Effector memory CD4-positive, alpha-beta T cell (primary cell): ENCODE results near the gene PTPRD.
"Not testable (repeated sequence)": the region's sequence is repeated elsewhere in the genome, so short reads cannot be mapped to it uniquely, and the experiment has no call there.

Experiments
- DNase-seq, 3 donors: peaks; one replicate each; pipeline ENCODE4 v3.0.0-alpha.2; 2020
- H3K27ac ChIP-seq: 2 replicates; pipeline ENCODE4 v1.7.0; 2013; ENCODE audit warnings: mild to moderate bottlenecking, low read length, moderate library complexity; ENCODE audit not compliant: insufficient read depth, poor library complexity, severe bottlenecking
- H3K27me3 ChIP-seq: replicated peaks from 2 replicates; pipeline ENCODE4 v1.7.0; 2013; ENCODE audit warnings: mild to moderate bottlenecking, low read length; ENCODE audit not compliant: insufficient read depth, control insufficient read depth, poor library complexity, severe bottlenecking
- H3K36me3 ChIP-seq: 2 replicates; pipeline ENCODE4 v1.7.0; 2013; ENCODE audit warnings: mild to moderate bottlenecking, low read length, moderate library complexity; ENCODE audit not compliant: control insufficient read depth, insufficient read depth
- H3K4me1 ChIP-seq: 2 replicates; pipeline ENCODE4 v1.7.0; 2013; ENCODE audit warnings: low read length, mild to moderate bottlenecking; ENCODE audit not compliant: control insufficient read depth, insufficient read depth, poor library complexity, severe bottlenecking
- H3K4me3 ChIP-seq: 2 replicates; pipeline ENCODE4 v1.7.0; 2013; ENCODE audit warnings: low read length, low read depth, mild to moderate bottlenecking; ENCODE audit not compliant: insufficient read depth, poor library complexity, severe bottlenecking
- H3K9me3 ChIP-seq: 2 replicates; pipeline ENCODE4 v1.7.0; 2013; ENCODE audit warnings: mild to moderate bottlenecking, low read length, moderate library complexity; ENCODE audit not compliant: control insufficient read depth

Gene PTPRD

DNA sequence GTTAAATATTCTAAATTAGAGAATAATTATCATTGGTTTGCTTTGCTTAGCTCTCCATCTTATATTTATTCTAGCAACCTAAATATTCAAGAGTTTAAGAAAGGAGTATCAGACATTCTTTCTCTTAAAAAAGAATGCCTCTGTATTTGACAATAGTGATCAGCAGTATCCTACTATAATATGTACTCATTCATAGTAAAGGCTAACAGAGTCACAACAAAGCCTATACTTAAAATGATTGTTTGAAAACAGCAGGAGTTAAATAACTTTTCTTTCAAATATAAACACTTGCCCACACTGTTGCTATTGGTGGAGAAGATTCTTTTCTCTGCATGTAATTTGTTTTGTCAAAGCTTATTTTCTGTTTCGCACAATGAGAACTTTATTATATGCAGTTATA, 178.4 kb downstream of the PTPRD start:
- Histone ChIP-seq H3K9me3 (no peaks in the 10 kb centered on the region), H3K4me3 (no peak overlapping the region), H3K27me3 (no peaks in the 10 kb centered on the region), H3K27ac (no peak overlapping the region), H3K36me3 (no peaks in the 10 kb centered on the region), H3K4me1 (no peaks in the 10 kb centered on the region)
- no peak for DNase-seq

DNA sequence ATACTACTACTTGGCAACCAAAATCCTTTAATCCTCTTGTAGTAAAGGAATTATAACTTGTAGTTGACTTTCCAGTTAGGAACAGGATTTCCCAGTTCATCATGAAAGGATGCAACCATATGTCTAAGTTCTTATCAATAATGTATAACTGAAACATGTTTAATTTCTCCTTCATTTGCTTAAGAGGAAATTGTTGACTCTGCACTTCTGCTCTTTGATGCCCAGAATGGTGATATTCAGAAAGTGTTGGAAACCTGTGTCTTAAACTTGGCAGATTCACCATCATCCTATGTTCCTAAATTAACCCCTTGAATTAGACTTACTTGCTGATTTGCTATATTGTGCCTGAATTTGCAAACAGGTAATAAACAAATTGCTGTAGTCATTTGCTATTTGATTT, 201.5 kb downstream of the PTPRD start:
- no peak for DNase-seq

DNA sequence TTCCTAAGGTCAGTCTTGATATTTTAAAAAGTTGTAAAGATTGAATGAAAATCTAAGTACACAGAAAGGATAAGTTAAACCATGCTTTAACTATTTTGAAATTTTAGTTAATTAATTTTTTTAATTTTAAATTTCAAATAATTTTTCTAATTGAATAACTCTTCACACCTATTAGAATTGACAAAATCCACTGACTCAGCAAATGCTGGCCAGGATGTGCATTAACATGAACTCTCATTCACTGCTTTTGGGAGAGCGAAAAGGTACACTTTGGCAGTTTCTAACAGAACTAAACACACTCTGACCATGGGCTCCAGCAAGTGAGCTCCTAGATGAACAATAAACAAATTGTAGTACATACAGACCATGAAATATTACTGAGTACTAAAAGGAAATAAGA, 209.5 kb downstream of the PTPRD start:
- Histone ChIP-seq H3K9me3 (no peaks in the 10 kb centered on the region), H3K4me1 (no peaks in the 10 kb centered on the region), H3K4me3 (no peak overlapping the region), H3K27me3 (no peaks in the 10 kb centered on the region), H3K27ac (no peak overlapping the region), H3K36me3 (no peaks in the 10 kb centered on the region)
- DNase-seq = no peak

More for the DNA sequence above, 201.5 kb downstream of the PTPRD start:
- Histone ChIP-seq H3K27ac (no peak overlapping the region), H3K27me3 (no peaks in the 10 kb centered on the region), H3K4me1 (no peaks in the 10 kb centered on the region), H3K4me3 (no peak overlapping the region), H3K9me3 (no peaks in the 10 kb centered on the region), H3K36me3 (no peaks in the 10 kb centered on the region)

DNA sequence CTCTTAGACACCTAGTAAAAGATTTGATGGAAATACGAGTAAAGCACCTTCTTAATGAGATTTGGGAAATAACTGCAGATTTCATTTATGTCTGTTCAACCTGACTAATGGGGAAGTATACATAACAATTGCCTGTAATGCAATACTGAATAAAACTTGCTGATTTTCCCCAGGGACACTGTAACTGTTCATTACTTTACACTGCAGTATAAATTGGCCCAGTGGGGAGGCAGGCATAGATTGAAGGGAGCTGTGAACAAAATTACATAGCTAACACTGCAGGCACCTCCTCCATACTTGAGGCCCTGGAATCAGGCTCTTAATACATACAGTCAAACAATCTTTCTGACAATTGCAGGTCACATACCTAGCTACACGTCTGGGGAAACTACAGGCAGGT, 216.2 kb downstream of the PTPRD start:
- Histone ChIP-seq H3K36me3 (no peaks in the 10 kb centered on the region), H3K4me1 (no peaks in the 10 kb centered on the region), H3K27me3 (no peaks in the 10 kb centered on the region), H3K9me3 (no peaks in the 10 kb centered on the region), H3K4me3 (no peak overlapping the region), H3K27ac (no peak overlapping the region)
- DNase-seq = no peak

DNA sequence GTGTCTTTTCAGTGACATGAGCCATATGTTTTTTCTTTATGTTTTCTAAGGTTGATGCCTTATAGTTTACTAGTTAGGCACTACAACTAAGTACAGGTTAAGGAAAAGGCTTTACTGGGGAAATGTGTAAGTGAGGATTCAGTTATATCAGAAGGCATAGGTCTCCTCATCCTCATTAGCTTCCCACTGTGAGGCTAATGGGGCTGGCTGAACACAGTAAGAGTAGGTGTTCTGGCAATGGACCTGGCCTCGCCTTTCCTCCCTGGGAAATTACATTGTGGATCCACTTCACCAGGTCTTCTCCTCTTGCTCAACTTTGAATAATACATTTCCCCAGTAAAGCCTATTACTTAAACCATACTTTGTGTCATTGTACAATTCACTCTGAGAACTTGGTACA, 225.5 kb downstream of the PTPRD start:
- Histone ChIP-seq H3K9me3 (no peaks in the 10 kb centered on the region), H3K27me3 (no peaks in the 10 kb centered on the region), H3K27ac (no peak overlapping the region), H3K4me3 (no peak overlapping the region), H3K36me3 (no peaks in the 10 kb centered on the region), H3K4me1 (no peaks in the 10 kb centered on the region)
- no peak for DNase-seq

DNA sequence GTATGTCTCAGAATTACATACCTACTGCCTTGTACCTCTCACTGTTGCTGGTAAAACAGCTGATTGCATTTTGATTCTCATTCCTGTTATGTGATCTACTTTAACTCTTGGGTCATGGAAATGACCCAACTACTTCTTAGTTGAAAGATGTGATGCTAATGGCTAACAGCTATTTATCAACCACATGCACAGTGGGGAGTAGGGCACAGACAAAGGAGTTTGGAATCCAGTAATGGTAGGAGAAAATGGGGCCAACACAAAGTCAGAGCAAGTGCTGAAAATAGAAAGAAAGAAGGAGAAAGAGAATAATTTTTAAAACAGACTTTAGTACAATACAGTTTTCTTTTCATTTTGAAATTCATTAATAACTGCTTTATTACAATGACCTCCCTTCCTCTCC, 241.0 kb downstream of the PTPRD start:
- no peaks in the 10 kb centered on the region for H3K36me3 ChIP-seq
- H3K4me1 ChIP-seq = no peaks in the 10 kb centered on the region
- no peaks in the 10 kb centered on the region for H3K9me3 ChIP-seq
- H3K4me3 ChIP-seq = no peak overlapping the region
- no peaks in the 10 kb centered on the region for H3K27me3 ChIP-seq
- no peak overlapping the region for H3K27ac ChIP-seq
- no peak for DNase-seq

DNA sequence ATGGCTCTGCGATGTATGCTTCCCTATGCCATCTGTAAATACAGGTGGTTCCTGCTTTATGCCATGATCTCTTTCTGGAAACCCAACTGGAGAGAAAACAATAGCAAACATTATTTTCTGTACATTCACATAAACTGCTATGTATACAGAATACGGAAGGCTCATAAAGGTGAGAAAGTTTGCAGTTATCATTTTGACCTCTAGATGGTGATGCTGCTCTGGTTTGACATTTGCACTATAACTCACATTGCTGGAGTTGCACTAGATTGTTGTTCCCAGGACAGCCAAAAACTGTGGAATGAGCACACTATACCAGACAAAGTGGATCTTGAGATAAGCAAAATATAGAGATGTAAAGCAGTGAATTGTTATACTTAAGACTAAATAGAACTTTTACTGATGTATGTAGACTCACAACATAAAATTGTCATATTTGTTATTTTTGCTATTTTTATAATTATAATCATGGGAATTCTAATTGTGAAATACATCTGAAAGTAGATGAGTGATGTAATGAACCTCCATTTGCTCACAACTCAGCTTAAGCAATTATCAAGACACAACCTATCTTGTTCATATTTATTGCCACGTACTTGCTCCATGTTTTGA, 246.5 kb downstream of the PTPRD start:
- Histone ChIP-seq H3K4me1 (no peaks in the 10 kb centered on the region), H3K9me3 (no peaks in the 10 kb centered on the region), H3K27ac (no peak overlapping the region), H3K36me3 (no peaks in the 10 kb centered on the region), H3K27me3 (no peaks in the 10 kb centered on the region), H3K4me3 (no peak overlapping the region)
- no peak for DNase-seq

DNA sequence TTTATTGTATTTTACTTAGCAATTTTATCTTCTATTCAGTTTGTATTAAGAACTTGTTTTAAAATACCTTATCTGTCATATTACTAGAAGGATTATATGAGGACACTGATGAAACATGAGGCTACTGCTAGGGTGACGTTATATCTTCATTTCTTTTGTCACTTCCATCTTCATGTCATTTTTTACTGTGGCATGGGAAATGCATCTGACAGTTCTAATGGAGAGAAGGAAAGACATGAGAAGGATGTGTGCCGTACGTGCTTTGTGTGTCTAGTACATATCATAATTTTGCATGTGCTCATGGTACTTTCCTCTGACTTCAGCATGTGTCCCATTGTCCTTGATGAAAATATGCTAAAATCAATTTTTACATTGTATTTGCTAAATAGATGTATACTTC, 258.2 kb downstream of the PTPRD start:
- H3K4me1 ChIP-seq = no peaks in the 10 kb centered on the region
- H3K27ac ChIP-seq = no peak overlapping the region
- no peaks in the 10 kb centered on the region for H3K36me3 ChIP-seq
- H3K9me3 ChIP-seq = no peaks in the 10 kb centered on the region
- no peaks in the 10 kb centered on the region for H3K27me3 ChIP-seq
- H3K4me3 ChIP-seq = no peak overlapping the region
- no peak for DNase-seq

DNA sequence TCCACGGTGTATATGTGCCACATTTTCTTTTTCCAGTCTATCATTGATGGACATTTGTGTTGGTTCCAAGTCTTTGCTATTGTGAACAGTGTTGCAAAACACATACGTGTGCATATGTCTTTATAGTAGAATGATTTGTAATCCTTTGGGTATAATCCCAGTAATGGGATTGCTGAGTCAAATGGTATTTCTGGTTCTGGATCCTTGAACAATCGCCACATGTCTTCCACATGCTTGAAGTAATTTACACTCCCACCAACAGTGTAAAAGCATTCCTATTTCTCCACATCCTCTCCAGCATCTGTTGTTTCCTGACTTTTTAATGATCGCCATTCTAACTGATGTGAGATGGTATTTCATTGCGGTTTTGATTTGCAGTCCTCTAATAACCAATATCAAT, 267.2 kb downstream of the PTPRD start:
- DNase-seq, H3K9me3 ChIP-seq, H3K27me3 ChIP-seq, H3K4me1 ChIP-seq, H3K27ac ChIP-seq, H3K4me3 ChIP-seq, H3K36me3 ChIP-seq: not testable (repeated sequence)

DNA sequence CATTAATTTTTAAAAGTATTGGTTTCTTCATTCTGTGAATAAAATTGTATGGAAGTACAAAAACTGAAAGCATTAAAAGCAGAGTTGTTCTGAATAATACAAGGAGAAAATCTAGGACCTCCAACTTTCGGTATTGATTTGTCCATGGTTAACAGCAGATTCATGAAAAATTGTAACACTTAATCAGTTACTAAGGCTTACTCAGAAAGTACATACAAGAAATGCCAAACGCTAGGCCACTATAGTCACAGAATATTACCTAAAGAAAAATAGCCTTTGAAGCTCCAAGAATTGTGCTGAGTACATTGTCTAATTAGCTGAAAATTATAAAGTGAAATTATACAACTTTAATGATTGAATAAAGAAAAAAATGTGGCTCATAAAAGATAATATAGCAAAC, 271.7 kb downstream of the PTPRD start:
- no peak overlapping the region for H3K4me3 ChIP-seq
- no peaks in the 10 kb centered on the region for H3K9me3 ChIP-seq

DNA sequence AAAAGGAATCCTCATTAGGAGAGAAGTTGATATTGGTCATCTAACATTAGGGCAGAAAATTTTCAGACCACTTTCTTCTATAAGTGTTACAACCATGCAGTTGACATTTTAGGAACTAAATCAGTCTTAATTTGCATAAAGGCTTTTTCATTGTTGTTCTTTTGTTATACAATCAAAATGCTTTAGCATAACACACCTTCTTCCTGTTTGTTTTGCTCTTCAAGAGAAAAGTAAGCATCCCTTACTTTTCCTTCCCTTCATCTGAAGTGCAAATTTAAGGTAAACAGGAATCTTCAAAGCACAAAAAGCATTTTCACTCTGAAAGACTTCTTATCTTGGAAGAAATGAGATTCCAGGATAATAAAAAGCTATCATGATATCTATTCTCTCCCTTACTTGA, 273.6 kb downstream of the PTPRD start:
- no peak for DNase-seq
- no peak overlapping the region for H3K4me3 ChIP-seq
- H3K36me3 ChIP-seq = no peaks in the 10 kb centered on the region
- H3K4me1 ChIP-seq = no peaks in the 10 kb centered on the region
- no peaks in the 10 kb centered on the region for H3K27me3 ChIP-seq
- H3K9me3 ChIP-seq = no peaks in the 10 kb centered on the region
- H3K27ac ChIP-seq = no peak overlapping the region

More for the DNA sequence above, 271.7 kb downstream of the PTPRD start:
- no peaks in the 10 kb centered on the region for H3K27me3 ChIP-seq
- no peak for DNase-seq
- no peaks in the 10 kb centered on the region for H3K36me3 ChIP-seq
- H3K27ac ChIP-seq = no peak overlapping the region
- H3K4me1 ChIP-seq = no peaks in the 10 kb centered on the region
